Anterior cingulate cortex (tissue), 58 donors: ENCODE results near the gene STXBP3.

Experiments
- DNase-seq, 58 donors: peaks; one replicate each; lab custom pipeline; 2025; lab: John Stamatoyannopoulos, UW

STXBP3 gene

GRCh38 chr1:108830119-108831008, 83.9 kb downstream of the STXBP3 start:
- DNase-seq, result peak in 51 of 58 donors; percentile 12 to 76 (median 54)

DNA sequence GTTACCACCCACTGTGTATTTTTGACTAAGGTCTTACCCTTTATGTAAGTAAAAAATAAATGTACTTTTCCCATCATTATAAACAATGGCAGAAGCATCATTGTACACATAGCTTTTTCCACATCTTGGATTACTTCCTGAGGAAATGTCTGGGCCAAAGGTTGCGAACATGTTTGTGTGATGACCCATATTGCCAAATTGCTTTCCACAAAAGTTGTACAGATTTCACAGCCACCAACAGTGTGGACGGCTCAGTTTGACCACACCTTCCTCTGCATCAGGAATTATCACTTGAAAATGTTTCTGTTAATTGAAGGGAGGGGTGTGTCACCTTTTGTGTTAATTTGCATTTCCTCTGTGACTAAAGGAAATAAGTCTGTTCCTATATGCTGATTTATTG, 84.8 kb downstream of the STXBP3 start:
- DNase-seq, result no peak

- no peak for DNase-seq
Observed at GRCh38 chr1:108832929-108833328, 86.5 kb downstream of the STXBP3 start.

DNA sequence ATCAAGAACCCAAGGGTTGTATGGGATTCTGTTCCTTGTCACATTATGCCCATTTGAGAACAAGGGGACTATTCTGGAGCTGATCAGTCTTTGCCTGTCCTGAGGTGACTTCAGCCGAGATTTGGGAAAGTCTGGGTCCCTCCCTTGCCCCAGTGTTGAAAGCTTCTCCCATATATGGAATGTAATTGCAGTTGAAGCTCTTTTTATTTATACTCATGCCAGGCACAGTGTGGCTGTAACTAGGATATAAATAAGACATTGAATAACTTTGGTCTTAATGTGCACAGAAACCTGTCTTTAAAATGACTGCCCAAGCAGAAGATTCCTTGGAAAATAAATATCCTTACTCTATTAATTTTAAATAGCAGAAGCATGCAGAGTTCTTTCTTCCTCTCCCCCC, 95.2 kb downstream of the STXBP3 start:
- DNase-seq, result no peak

GRCh38 chr1:108842525-108843181, 96.2 kb downstream of the STXBP3 start:
- no peak for DNase-seq

DNA sequence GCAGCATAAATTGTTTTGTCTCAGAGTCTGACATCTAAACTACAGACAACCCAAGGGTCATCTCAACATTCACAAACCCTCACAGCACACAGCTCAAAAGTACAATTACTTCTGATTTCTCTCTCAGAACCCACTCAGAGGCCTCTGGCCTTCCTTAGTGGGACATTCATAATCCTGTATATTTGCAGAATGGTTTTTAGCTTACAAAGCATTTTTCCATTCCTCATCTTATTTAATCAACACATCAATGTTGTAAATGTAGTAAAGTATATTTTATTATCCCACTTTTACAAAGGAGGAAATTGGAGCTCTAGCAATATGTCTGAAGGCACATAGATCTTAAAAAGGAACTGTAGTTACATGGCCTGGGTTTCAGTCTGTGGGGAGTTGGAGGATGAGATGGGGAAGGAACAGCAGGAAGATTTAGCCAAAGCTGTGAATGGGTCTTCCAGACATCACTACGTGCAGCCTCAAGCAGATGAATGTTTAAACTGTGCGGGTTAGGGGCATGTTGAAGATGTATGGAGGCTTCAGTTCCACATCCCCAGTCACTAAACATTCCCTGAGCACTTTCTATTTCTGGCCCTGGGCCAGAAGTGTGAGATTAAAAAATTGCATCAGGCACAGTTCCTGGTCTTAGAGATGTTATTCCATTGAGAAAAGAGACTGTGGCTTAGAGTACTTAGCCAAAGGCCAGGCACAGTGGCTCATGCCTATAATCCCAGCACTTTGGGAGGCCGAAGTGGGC, 97.1 kb downstream of the STXBP3 start:
- no peak for DNase-seq

DNA sequence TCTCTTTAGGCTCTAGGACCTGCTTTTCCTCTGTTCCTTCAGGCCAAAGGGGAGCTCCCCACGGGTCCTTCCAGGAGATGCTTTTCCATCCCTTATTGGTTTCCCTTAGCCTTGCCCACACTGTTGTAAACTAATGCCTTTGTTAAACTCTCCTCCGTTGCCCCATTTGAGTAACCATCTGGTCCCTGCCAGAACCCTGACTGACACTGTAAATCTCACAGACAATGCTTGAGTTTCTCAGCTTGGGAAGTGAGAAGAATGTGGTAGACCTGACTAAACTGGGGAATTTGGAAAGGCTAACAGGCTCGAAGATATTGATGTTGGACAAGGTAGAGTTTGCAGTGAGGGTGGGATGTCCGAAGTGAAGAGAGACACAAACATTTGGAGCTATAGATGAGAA, 99.0 kb downstream of the STXBP3 start:
- DNase-seq, result no peak

DNA sequence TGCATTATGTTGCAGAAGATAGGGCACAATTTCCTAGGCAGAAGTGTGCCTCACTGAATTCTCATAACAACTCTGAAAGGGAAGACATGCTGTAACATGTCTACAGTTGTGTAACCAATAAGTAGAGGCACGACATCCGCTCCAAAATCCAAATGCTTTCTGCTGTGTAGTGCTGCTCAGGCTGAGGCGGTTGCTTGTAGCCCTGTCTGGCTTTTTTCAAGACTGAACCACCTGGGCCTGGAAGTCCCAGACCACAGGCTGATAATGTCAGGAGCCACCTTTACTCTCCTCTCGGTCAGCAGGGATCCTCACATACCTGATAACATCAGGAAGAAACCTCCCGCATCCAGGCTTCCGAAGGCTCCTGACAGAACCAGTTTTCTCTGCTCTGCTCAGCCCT, 99.5 kb downstream of the STXBP3 start:
- no peak for DNase-seq

- DNase-seq, result peak in 2 of 58 donors; percentile 18 to 27
Observed at GRCh38 chr1:108847494-108847893, 101.0 kb downstream of the STXBP3 start.

- DNase-seq, result no peak
Observed at GRCh38 chr1:108848806-108849205, 102.3 kb downstream of the STXBP3 start.

DNA sequence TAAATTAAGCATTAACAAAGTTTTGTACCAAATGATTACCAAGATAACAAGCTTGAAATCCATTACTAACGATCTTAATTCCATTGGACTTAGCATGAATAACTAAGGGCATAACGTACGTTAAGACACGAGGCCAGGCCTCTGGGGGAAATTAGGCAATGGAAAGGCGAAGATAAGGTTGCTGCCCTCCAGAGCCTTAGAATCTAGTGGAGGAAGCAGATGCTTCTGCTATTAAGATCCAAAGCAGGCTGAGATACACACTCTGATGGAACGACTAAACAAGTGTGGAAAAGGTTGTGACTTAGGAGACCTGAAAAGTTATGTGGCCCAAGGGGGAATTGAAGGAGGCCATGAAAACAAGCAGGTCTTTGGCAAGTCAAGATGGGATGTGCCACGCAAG, 104.5 kb downstream of the STXBP3 start:
- no peak for DNase-seq

GRCh38 chr1:108851567-108851966, 105.1 kb downstream of the STXBP3 start:
- DNase-seq, result no peak

DNA sequence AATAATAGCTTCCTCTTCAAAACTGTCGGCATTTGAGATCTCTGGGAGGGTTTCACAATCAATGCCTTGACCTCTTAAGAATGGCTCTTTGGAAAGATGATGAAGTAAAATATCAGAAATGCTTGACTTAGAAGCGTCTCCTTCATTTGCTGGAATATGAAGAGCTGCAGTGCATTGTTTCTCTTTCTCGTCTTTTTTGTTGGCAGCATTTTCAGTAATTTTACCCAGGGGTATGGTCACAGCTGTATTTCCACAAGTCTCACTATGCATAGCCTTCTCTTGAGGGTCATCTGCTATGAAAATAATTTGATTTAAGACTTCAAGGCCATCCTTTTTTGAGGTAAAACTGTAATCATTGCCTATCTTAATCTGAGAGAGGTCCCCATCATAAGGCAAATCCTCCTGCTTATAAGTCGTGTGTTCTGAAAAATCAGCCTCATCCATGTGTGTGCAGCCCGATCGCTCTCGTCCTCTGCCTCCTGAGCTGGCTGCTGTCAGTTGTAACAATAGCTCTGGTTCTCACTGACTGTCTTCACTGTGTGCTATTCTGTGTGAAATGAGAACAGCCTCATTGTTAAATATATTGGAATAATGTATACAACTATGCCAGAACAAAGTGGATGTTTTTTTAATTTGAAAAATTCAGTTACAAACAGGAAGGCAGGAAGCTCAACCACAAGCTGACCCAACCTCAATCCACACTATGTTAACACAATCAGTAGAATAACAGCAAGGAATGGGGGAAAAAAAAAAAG, 105.9 kb downstream of the STXBP3 start:
- peak in 12 of 58 donors; percentile 9 to 45 (median 22) for DNase-seq

GRCh38 chr1:108854221-108855019, 107.9 kb downstream of the STXBP3 start:
- DNase-seq, result no peak

GRCh38 chr1:108856994-108857393, 110.5 kb downstream of the STXBP3 start, which contains the start of gene AKNAD1:
Gene AKNAD1 (minus strand): TSS chr1:108857094. CDS start chr1:108852664, 4,430 bp downstream.
- DNase-seq, result no peak

DNA sequence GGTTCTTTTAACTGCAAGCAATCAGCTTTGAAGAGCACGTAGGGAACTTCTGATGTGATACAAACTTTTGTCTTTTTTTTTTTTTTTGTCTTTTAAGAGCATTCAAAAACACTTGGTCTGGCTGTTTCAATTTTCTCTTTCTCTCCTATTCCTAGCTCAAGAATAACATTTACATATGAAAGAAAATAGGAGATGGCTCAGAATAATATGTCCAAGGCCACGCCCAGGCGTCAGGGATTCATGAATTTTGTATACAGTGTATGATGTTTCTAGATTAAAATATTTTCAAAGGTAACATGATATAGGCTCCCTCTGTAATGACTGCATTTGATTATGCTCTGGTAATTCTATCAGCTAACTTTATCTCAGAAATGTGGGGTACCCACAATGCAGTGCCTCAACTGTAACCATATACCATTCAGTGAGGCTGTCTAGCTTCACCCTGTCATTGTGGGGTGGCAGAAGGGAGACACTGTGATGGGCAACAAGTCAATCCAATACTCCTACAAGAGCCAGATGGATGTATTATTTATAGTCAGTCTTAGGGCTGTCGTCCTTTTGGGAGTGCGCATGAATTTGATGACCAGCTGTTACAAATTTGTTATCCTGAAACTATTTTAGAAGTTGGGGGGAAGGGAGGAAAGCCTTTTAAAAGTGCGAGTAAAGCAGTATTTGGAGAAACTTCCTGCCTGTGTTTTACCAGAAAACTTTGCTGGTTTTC, 111.9 kb downstream of the STXBP3 start:
- peak in 1 of 58 donors; percentile 5 for DNase-seq
